Mesothelial cell of epicardium (in vitro differentiated cells): ENCODE data around the gene TFDP1. TPM values are rescaled to one million over a fixed set of nuclear protein-coding genes. Genes with fewer than 3 reads are reported as not detected.

Experiments used
- DNase-seq, 2 experiments: peaks; one replicate each; pipeline ENCODE4 v3.0.0; 2021; ENCODE audit warnings: low spot score in 2 of 2; ENCODE audit not compliant: unreplicated experiment in 2 of 2
- H3K27ac Mint-ChIP-seq: 2 replicates; pipeline ENCODE4 v1.8.0; 2021; ENCODE audit warnings: mixed read lengths
- H3K27me3 Mint-ChIP-seq: 2 replicates; pipeline ENCODE4 v1.8.0; 2021; ENCODE audit warnings: low read depth, mixed read lengths
- H3K36me3 Mint-ChIP-seq: 2 replicates; pipeline ENCODE4 v1.8.0; 2021; ENCODE audit warnings: mixed read lengths
- H3K4me1 Mint-ChIP-seq: 2 replicates; pipeline ENCODE4 v1.8.0; 2021; ENCODE audit warnings: mixed read lengths
- H3K4me3 Mint-ChIP-seq: 2 replicates; pipeline ENCODE4 v1.8.0; 2021; ENCODE audit warnings: mild to moderate bottlenecking, moderate library complexity, mixed read lengths
- H3K9me3 Mint-ChIP-seq: 2 replicates; pipeline ENCODE4 v1.8.0; 2021; ENCODE audit warnings: mixed read lengths
- total RNA-seq: library from RNA; stranded (reverse); gene quantifications from 3 replicates; pipeline ENCODE4 v1.2.1, GENCODE V29; 2021
- TF ChIP-seq, protein P1 (sequence below): fragments of 200-600 bp; sonication (generic); IDR thresholded peaks from one replicate; pipeline ENCODE4 v1.5.0; 2021; ENCODE audit warnings: antibody characterized with exemption; ENCODE audit not compliant: unreplicated experiment

The TFDP1 gene
- total RNA-seq, 1 donor from 2014 or later = 52.6 TPM

DNA sequence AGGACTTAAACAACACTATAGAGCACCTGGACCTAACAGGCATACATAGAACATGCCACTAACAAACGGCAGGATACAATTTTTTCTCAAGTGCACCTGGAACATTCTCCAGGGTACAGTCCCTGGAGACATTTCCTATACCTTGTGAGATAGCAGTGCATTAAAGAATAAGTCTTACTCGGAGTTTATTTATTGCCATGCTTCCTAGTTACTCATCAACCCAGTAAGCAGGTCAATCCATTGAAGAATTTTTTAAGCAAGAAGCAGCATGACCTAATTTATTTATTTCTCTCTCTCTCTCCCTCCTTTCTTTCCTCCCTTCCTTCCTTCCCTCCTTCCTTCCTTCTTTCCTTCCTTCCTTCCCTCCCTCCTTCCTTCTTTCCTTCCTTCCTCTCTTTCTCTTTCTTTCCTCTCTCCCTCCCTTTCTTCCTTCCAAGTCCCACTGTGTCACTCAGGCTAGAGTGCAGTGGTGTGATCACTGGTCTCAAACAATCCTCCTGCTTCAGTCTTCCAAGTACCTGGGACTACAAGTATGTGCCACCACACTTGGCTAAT is 6.6 kb upstream of the TFDP1 start:
- no peak overlapping the region for H3K4me3 Mint-ChIP-seq
- no peaks in the 10 kb centered on the region for H3K27me3 Mint-ChIP-seq
- H3K36me3 Mint-ChIP-seq = peaks cover 6% of the 10 kb centered on the region
- no peak for DNase-seq
- H3K27ac Mint-ChIP-seq = no peak overlapping the region
- TF ChIP-seq, protein P1, sequence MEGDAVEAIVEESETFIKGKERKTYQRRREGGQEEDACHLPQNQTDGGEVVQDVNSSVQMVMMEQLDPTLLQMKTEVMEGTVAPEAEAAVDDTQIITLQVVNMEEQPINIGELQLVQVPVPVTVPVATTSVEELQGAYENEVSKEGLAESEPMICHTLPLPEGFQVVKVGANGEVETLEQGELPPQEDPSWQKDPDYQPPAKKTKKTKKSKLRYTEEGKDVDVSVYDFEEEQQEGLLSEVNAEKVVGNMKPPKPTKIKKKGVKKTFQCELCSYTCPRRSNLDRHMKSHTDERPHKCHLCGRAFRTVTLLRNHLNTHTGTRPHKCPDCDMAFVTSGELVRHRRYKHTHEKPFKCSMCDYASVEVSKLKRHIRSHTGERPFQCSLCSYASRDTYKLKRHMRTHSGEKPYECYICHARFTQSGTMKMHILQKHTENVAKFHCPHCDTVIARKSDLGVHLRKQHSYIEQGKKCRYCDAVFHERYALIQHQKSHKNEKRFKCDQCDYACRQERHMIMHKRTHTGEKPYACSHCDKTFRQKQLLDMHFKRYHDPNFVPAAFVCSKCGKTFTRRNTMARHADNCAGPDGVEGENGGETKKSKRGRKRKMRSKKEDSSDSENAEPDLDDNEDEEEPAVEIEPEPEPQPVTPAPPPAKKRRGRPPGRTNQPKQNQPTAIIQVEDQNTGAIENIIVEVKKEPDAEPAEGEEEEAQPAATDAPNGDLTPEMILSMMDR = no peak
- peaks cover 34% of the 10 kb centered on the region for H3K9me3 Mint-ChIP-seq
- H3K4me1 Mint-ChIP-seq = no peaks in the 10 kb centered on the region

DNA sequence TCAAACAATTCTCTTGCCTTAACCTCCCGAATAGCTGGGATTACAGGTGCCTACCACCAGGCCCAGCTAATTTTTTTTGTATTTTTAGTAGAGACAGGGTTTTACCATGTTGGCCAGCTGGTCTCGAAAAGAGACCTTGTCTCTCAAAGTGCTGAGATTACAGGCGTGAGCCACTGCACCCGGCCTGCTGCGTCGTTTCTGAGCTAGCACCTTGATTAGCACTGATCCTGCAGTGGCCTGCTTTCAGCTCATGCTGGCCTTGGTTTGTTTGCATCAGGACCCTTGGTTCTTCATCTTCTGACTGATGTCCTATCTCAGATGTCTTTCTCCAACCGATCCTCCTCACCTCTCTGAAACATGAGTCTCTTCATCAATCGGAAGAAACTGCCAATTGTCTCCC is 4.9 kb upstream of the TFDP1 start:
- Mint-ChIP-seq H3K4me1 (peaks cover 2% of the 10 kb centered on the region), H3K27ac (no peak overlapping the region), H3K9me3 (peaks cover 29% of the 10 kb centered on the region), H3K4me3 (no peak overlapping the region), H3K27me3 (no peaks in the 10 kb centered on the region), H3K36me3 (peaks cover 2% of the 10 kb centered on the region)
- DNase-seq = no peak
- TF ChIP-seq, protein P1 = no peak

DNA sequence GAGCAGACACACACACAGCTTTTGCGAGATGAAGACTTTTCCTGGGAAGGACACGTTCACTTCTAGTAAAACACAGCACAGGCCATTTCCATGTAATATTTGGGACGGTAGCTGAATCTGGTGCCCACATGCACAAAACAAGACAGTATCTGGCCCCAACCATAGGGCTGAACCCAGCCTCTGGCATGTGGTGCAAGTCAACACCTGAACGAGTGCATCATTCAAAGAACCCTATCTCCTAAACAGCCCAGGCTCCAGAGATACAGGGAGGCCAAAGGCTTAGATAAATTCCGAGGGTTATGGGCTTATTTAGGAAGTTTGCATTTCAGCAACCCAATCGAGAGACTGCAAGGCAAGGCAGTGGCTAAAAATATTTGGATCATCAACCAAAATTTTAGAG is 2.7 kb upstream of the TFDP1 start:
- Mint-ChIP-seq H3K36me3 (no peaks in the 10 kb centered on the region), H3K27ac (no peak overlapping the region), H3K4me1 (peaks cover 12% of the 10 kb centered on the region), H3K4me3 (no peak overlapping the region), H3K9me3 (peaks cover 14% of the 10 kb centered on the region), H3K27me3 (no peaks in the 10 kb centered on the region)
- DNase-seq = no peak
- TF ChIP-seq, protein P1 = no peak

DNA sequence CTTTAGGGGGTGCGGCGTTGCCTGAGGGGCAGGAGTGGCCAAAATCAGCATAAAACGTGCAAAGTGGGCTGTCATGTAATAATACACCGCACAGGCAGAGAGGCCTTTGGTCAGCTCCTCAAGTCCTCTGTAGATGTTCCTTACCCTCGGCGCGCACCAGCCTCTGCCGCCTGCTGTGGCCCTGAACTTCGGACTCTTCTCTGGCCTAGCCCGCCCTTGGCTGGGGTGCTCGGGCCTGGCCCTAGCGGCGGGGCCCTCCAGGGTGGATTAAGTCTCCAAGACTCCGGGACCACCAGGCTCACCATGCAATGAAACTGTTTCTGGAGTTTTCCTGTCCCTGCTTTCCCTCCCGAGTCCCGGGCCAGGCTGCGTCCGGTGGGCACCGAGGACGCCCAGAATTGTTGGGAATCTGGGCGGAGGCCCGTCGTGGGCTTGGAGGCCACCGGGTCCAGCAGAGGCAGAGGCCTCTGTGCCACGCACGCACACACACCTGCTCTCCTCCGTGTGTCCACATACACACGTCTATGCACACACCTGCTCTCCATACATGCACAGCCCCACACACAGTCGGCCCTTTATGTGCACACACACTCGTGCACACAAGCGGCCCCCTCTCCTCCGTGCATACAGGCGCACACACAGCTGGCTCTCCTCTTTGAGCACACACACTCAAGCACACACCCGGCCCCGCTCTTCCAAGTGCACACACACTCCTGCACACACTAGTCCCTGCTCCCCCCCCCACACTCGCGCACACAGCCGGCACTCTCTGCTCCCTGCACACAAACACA is 1.5 kb upstream of the TFDP1 start:
- TF ChIP-seq, protein P1 = no peak
- H3K4me1 Mint-ChIP-seq = peaks cover 12% of the 10 kb centered on the region
- no peaks in the 10 kb centered on the region for H3K36me3 Mint-ChIP-seq
- H3K9me3 Mint-ChIP-seq = peaks cover 3% of the 10 kb centered on the region
- H3K27ac Mint-ChIP-seq = peak overlapping the region; percentile 69
- DNase-seq = peak in 1 of 2 experiments; percentile 37
- peak overlapping the region; percentile 58 for H3K4me3 Mint-ChIP-seq
- H3K27me3 Mint-ChIP-seq = no peaks in the 10 kb centered on the region

DNA sequence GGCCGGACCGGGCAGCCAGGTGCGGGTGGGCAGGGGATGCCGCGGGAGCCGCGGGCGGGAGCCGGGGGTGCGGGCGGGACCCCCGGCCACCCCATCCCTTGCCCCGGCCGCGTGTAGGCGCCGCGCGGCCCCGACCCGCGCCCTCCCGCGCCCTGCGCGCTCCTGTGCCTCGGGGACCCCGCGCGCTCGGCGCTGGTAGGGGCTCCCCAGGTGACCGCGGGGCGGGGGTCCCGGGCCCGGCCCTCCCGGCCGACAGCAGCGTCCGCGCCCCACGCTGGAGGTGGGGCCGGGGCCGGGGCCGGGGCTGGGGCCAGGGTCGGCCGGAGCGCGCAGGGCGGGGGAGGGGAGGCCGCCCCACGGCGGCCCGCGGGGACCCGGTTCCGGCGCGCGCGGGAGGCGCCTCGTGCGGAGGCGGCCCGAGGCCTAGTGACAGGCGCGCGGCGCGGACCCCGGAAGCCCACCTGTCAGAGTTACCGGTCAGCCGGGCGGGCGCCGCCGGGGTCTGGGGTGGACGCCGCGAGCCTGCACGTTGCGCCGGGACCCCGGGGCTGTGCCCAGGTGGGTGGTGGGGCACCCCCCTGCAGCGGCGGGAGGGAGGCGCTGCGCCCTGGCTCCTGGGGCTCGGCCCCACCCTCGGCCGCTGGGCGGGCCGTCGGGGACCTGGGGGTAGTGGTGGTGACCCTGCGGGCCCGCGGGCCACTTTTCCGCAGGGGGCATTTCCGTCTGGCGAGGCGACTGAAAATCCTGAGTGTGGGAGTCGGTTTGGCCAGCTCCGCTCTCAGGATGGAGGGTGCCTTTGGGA is 518 bp downstream of the TFDP1 start:
- peak overlapping the region; percentile 81 for H3K27ac Mint-ChIP-seq
- DNase-seq = peak in 1 of 2 experiments; percentile 49

More for the DNA sequence above, 518 bp downstream of the TFDP1 start:
- Mint-ChIP-seq H3K36me3 (peaks cover 1% of the 10 kb centered on the region), H3K4me3 (peak overlapping the region; percentile 88), H3K9me3 (no peaks in the 10 kb centered on the region), H3K4me1 (peaks cover 12% of the 10 kb centered on the region), H3K27me3 (no peaks in the 10 kb centered on the region)
- TF ChIP-seq, protein P1 = no peak
